ENCODE results near the gene NBEAL2. TPM values are rescaled to one million over a fixed set of nuclear protein-coding genes. Genes with fewer than 3 reads are reported as not detected.

Gene NBEAL2
- total RNA-seq, 1 experiment from 2014 or later, result 80.0 TPM

DNA sequence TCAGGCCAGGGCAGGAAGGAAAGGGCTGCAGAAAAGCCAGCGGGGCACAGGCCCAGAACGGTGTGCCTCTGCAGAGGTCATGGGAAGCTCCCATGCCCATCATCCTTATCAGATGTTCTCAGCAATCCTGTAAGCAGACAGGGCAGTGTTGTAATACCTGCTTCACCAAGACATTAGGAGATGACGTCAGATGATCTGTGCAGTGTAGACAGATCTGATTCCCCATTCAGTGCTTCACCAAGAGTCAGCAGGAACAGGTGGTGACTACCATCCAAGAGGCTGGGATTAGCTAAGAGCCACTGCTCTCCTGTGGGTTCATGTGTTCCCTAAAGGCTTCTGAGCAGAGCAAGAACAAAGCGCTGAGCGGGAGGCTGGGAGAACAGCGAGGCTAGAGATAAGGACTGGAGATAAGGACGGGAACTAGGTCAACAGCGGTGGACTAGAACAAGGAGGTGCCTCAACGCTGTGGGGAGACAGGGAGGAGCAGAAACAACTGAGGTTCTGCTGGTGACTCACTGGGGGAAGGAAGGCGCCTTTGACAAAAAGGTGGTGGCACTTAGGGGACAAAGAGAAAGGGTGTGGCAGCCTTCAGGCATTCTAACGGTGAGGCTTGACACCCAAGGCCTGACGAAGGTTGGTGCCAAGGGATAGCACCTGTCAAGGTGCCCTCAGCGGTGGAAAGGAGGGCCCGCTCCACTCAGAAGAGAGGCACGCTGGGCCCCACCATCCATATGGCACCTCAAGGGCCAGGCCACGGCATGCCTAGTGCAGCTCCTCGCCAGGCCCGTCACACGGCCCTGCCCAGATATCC lies 31.3 kb upstream of the NBEAL2 start:
- DNase-seq (ENCODE audit: low spot score), result no peak
- POLR2A ChIA-PET, result no interaction called here
- peaks cover 3% of the 10 kb centered on the region; the same call in 1 of the 2 replicates for H3K36me3 Mint-ChIP-seq
- no peaks in the 10 kb centered on the region for H3K9me3 Mint-ChIP-seq
- H3K27ac Mint-ChIP-seq, result peak overlapping the region; percentile 12
- H3K4me1 Mint-ChIP-seq, result peaks cover 75% of the 10 kb centered on the region
- no peak for ATAC-seq
- H3K4me3 Mint-ChIP-seq, result no peak overlapping the region
- H3K27me3 Mint-ChIP-seq (ENCODE audit: low read depth), result no peaks in the 10 kb centered on the region
- CTCF ChIA-PET, result interaction anchor here (1.2 to 1.7 kb wide), 4 partner anchors 17 to 38 kb away, joined by 3 to 6 read pairs (median 3); partner anchors contain the start of gene NBEAL2
- TF ChIP-seq TP53 (CRISPR knock-in tag; IDR thresholded peaks at IDR 0.05) (no peak), MLX (CRISPR knock-in tag; IDR thresholded peaks at IDR 0.05) (no peak), NR3C1 (CRISPR knock-in tag; conservative IDR thresholded peaks at IDR 0.05; ENCODE audit: low read depth) (no peak), KAT7 (CRISPR knock-in tag; IDR thresholded peaks at IDR 0.05; ENCODE audit: borderline replicate concordance) (no peak), GTF2I (CRISPR knock-in tag; conservative IDR thresholded peaks at IDR 0.05) (no peak), TEAD4 (CRISPR knock-in tag; IDR thresholded peaks at IDR 0.05) (no peak), SMAD3 (CRISPR knock-in tag; IDR thresholded peaks at IDR 0.05; ENCODE audit: borderline replicate concordance) (no peak), RELA (CRISPR knock-in tag; IDR thresholded peaks at IDR 0.05; ENCODE audit: borderline replicate concordance) (no peak), MXD4 (CRISPR knock-in tag; IDR thresholded peaks at IDR 0.05; ENCODE audit: borderline replicate concordance) (no peak), TEAD1 (CRISPR knock-in tag; IDR thresholded peaks at IDR 0.05) (no peak), ZNF671 (CRISPR knock-in tag; IDR thresholded peaks at IDR 0.05) (no peak), ATF1 (CRISPR knock-in tag; IDR thresholded peaks at IDR 0.05) (no peak), ZNF396 (CRISPR knock-in tag; IDR thresholded peaks at IDR 0.05; ENCODE audit: borderline replicate concordance) (no peak), ZBTB21 (CRISPR knock-in tag; IDR thresholded peaks at IDR 0.05; ENCODE audit: borderline replicate concordance) (no peak), E2F4 (CRISPR knock-in tag; IDR thresholded peaks at IDR 0.05; ENCODE audit: borderline replicate concordance, low read depth) (no peak)
- TF ChIP-seq, protein P1, sequence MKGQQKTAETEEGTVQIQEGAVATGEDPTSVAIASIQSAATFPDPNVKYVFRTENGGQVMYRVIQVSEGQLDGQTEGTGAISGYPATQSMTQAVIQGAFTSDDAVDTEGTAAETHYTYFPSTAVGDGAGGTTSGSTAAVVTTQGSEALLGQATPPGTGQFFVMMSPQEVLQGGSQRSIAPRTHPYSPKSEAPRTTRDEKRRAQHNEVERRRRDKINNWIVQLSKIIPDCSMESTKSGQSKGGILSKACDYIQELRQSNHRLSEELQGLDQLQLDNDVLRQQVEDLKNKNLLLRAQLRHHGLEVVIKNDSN (CRISPR knock-in tag; IDR thresholded peaks at IDR 0.05), result no peak
- TF ChIP-seq, protein P2, sequence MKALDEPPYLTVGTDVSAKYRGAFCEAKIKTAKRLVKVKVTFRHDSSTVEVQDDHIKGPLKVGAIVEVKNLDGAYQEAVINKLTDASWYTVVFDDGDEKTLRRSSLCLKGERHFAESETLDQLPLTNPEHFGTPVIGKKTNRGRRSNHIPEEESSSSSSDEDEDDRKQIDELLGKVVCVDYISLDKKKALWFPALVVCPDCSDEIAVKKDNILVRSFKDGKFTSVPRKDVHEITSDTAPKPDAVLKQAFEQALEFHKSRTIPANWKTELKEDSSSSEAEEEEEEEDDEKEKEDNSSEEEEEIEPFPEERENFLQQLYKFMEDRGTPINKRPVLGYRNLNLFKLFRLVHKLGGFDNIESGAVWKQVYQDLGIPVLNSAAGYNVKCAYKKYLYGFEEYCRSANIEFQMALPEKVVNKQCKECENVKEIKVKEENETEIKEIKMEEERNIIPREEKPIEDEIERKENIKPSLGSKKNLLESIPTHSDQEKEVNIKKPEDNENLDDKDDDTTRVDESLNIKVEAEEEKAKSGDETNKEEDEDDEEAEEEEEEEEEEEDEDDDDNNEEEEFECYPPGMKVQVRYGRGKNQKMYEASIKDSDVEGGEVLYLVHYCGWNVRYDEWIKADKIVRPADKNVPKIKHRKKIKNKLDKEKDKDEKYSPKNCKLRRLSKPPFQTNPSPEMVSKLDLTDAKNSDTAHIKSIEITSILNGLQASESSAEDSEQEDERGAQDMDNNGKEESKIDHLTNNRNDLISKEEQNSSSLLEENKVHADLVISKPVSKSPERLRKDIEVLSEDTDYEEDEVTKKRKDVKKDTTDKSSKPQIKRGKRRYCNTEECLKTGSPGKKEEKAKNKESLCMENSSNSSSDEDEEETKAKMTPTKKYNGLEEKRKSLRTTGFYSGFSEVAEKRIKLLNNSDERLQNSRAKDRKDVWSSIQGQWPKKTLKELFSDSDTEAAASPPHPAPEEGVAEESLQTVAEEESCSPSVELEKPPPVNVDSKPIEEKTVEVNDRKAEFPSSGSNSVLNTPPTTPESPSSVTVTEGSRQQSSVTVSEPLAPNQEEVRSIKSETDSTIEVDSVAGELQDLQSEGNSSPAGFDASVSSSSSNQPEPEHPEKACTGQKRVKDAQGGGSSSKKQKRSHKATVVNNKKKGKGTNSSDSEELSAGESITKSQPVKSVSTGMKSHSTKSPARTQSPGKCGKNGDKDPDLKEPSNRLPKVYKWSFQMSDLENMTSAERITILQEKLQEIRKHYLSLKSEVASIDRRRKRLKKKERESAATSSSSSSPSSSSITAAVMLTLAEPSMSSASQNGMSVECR (CRISPR knock-in tag; IDR thresholded peaks at IDR 0.05; ENCODE audit: borderline replicate concordance), result no peak

Measured in WTC11 (cell line).